ENCODE measurements around the gene ESCO1.
"Not testable (repeated sequence)": the region's sequence is repeated elsewhere in the genome, so short reads cannot be mapped to it uniquely, and the experiment has no call there.

The ESCO1 gene

DNA sequence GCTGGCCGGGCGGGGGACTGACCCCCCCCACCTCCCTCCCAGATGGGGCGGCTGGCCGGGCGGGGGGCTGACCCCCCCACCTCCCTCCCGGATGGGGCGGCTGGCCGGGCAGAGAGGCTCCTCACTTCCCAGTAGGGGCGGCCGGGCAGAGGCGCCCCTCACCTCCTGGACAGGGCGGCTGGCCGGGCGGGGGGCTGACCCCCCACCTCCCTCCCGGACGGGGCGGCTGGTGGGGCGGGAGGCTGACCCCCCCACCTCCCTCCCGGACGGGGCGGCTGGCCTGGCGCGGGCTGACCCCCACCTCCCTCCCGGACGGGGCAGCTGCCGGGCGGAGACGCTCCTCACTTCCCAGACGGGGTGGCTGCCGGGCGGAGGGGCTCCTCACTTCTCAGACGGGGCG is 8.1 kb downstream of the ESCO1 start:
- not testable (repeated sequence) for DNase-seq

DNA sequence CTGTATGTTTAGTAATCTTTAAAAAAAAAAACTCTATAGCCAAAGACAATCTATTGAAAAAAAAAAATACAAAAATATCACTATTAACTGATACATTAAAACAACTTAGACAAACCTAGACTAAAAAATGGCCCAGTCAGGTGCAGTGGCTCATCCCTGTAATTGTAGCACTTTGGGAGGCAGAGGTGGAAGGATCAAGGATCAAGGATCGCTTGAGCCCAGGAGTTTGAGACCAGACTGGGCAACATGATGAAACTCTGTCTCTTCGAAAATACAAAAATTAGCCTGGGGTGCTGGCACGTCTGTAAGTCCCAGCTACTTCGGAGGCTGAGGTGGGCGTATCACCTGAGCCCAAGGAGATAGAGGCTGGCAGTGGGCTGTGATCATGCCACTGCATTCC is 16.1 kb downstream of the ESCO1 start:
- DNase-seq = no peak

DNA sequence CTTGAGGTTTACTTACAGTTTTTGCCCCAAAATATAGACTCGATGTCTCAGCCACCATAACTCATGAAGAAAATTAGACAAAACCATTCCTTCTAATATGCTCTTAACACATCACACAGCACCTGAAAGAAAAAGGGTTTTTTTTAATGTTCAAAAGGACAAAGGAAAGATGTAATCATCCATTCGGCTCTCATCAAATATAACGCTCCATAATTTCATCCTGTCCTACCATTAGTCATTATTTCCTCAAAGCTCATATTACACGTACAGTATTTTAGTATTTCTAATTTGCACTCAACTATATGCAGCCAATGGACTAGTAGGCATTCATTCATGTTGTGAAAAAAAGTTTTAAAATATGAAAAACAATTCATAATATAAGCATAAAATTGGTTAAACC is 24.8 kb downstream of the ESCO1 start:
- DNase-seq = no peak

DNA sequence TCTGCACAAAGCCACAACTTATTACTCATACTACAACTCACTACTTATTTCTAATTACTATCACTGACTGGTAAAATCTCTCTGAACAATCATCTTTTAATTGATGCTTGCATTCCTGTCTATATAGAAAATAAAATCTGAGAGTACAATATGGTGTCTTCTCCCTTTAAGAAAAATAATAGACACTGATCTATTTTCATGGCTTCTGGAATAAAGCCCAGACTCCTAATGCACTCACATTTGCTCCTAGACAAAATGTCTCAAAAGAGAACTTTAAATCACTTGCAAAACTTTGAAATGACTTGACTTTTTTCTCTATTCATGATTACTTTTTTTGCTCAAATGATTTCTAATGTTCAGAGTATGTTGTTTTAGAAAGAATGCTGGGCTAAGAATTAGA is 28.7 kb downstream of the ESCO1 start:
- DNase-seq = no peak

DNA sequence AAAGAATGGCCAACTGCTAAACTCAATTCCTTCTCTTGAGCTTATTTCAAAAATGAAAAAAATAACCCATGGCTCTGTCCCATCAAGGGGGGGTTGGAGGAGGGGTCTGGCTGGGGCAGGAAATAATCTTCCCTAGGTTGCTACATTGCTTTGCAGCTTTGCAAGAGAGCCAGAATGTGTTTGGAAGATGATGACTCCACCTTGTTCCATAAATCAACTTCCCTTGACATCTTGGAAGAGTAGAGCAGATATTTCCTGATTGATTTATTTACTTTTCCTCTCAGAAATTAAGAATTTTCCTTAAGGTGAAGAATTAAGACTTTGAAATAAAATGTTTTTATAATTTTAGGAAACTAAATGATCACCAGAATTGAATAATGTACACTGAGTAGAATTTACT is 41.3 kb downstream of the ESCO1 start:
- DNase-seq = no peak

DNA sequence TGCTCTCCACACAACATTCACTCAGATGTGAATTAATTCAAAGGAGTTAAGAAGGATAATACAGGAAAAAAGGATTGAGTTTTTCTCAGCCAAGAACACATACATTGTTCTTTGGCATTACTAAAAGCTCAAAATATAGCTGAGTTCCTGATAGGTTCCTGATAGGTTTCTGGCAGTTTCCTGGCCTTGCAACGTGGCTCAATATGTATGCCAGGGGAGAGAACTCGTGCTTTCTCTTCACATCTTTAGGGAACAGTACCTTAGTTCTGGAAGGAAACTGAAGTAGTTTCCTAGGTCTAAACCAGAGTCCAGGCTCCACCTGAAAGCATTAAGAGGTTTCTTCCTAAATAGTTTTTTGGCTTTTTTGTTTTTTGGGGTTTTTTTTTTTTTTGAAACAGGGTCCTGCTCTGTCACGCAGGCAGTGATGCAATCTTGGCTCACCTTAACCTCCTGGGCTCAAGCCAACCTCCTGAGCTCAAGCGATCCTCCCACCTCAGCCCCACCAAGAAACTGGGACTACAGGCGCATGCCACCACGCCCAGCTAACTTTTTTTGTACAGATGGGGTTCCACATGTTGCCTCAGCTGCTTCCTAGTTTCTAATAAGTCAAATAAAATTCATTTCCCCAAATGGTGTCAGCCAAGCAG is 42.8 kb downstream of the ESCO1 start:
- no peak for DNase-seq

DNA sequence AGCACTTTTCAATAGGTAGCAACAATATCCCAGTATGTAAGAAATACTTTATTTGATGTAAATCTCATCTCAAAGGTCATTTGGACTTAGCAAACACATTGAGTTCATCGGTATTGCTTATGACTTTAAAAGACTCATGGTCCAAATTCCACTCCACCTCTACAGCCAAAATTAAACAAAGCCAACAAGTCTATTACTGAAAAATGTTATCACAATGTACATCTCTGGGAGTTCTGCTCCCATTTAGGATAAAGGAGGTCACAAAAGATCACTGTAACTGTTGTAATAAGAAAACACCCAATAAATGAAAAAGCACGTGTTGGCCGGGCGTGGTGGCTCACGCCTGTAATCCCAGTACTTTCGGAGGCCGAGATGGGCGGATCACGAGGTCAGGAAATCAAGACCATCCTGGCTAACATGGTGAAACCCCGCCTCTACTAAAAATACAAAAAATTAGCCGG is 50.0 kb downstream of the ESCO1 start:
- DNase-seq = no peak

DNA sequence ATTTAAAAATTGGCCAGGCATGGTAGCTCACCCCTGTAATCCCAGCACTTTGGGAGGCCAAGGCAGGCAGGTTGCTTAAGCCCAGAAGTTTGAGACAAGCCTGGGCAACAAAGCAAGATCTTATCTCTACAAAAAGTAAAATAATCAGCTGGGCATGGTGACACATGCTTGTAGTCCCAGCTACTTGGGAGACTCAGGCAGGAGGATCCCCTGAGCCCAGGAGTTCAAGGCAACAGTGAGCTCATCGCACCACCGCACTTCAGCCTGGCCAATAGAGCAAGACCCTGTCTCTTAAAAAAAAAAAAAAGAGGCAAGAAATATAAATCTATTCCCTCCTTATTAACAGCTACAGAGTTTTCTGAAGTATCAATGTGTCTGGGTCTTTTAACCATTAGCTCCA is 51.9 kb downstream of the ESCO1 start:
- no peak for DNase-seq

DNA sequence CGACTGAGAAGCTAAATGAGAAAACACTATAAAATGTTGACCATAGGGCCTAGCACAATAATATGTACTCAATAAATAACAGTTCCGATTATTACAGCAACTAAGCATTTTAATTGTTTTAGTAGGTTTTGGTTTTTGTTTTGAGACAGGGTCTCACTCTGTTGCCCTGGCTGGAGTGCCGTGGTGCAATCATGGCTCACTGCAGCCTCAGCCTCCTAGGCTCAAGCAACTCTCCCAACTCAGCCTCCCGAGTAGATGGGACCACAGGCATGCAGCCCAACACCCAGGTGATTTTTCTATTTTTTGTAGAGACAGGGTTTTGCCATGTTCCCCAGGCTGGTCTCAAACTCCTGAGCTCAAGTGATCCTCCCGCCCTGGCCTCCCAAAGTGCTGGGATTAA is 54.1 kb downstream of the ESCO1 start:
- DNase-seq = no peak

DNA sequence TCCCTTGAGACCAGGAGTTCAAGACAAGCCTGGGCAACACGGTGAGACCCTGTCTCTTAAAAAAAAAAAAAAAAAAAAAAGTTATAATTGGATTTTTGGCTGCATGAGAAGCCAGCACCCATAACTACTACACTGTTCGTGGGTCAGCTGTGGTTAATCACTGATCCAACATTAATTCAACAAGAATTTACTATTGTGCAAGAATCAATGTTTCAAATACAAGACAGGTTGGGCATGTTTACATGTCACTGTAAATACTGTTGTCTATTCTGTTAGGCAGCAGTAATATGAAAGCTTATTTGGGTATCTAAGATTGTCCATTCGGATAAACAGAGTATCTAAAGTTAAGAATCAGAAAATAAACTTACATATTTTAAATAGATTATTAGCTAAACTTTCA is 62.3 kb downstream of the ESCO1 start:
- DNase-seq = no peak

DNA sequence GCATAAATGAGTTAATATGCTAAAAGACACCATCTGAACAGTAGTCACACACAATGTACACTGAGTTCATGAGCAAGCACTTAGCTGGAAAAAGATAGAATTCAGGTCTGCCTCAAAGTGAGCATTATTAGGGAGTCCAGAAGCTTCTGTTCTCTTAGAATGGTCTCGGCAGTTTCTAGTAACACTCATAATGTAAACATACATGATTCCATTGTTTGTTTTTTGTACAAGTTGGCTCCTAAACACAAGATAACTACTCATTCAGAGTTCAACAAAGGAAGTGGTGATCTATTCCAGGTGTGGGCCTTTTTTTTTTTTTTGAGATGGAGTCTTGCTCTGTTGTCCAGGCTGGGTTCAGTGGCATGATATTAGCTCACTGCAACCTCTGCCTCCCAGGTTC is 66.2 kb downstream of the ESCO1 start:
- DNase-seq = no peak

DNA sequence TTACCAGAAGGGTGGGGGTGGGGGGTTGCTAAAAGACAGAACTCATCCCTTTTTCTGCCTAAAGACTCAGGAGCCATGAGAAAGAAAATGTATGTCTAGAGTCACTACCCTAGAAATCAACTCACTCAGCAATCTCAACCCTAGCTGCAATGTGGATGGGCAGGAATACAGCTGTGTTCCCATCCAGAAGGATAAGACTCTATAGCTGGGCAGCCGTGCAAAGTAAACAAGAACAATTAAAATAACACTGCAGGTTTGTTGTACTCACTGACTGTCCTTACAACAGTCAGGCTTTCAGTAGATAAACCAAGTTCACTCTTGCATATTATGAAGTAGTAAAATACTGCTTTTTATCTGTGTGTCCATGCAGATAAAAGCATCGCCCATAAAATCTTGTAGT is 74.0 kb downstream of the ESCO1 start:
- DNase-seq = no peak

DNA sequence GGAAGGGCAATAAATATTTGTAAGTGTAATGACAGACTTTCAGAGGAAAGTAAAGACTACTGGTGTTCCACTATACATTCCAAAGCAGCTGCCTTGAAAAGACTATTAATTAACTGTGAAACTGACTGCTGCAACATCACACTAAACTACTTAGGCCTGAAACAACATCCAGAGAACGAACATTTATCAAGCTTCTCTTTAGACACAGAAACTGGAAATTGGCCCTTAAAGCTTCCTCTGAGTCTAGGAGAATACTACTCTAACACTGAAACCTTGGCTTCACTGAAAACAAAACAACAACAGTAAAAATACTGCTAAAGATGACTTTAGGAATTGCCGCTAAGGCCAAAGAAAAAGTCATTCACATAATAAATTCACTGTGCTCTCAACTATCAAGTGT is 74.6 kb downstream of the ESCO1 start:
- no peak for DNase-seq

DNA sequence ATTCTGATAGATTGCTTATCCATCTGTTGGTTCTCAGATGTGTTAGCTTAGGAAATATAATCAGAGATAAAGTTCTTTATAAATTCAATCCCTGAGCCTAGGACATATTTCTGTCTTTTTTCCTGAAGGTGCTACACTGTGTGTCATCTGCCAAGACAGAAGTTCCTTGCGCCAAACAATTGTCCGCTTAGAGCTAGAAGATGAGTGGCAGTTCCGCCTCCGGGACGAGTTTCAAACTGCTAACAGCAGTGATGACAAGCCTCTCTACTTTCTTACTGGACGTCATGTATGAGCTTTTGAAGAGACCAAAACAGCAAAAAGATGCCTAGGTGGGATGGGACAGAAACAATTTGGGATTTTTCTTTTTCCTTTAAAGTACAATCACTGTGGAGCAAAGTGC is 78.0 kb downstream of the ESCO1 start:
- no peak for DNase-seq

DNA sequence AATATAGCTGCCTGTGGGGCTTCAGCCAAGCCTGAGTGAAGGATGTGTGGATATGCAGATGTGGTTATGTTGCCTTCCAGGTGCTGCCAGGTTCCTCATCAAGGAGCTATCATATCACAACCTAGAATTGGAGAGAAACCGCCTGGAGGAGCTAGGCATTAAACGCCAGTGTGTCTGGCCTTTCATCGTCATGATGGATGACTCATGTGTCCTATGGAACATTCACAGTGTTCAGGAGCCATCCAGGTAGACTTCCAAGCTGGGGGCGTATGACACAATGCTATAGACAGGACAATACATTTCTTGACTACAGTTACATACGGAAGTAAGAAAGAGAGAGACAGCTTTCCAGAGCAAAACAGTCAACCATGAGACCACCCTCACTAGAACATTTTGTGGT is 86.8 kb downstream of the ESCO1 start:
- no peak for DNase-seq

DNA sequence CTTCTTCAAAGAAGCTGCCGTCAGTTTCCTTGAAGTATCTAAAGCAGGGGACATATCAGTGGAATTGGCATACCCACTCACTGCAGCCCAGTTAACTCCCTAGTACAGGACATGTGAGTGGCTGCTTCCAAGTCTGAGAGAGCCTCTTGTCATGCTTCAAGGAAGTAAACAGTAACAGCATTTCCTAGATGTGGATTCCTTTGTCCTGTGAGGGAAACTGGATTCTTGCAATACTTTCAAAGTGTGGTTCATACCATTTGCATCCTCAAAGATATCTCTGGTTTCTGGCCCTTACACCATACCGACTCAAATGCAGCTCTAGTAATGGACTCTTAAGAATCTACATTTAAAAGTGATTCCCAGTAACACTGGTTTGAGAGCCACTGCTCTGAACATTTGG is 87.2 kb downstream of the ESCO1 start:
- DNase-seq = no peak

DNA sequence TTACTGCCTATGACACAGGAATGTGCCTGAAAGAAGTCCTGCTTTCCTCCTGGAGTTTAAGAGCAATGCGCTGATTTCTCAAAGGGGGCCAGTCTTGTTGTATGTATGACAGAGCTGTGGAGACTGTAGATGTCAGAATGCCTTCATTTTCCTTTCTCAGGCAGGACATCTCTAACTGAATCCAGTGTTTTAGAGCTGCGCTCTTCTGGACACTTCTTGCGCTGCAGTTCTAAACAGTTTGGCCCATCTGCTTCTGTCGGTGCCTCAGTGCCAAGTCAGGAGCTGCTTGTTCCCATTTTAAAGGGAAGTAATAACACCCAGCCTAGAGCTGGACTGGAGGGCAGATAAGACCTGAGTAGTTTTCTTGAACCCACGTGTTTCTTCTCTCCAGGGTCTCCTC is 91.4 kb downstream of the ESCO1 start:
- DNase-seq = no peak

DNA sequence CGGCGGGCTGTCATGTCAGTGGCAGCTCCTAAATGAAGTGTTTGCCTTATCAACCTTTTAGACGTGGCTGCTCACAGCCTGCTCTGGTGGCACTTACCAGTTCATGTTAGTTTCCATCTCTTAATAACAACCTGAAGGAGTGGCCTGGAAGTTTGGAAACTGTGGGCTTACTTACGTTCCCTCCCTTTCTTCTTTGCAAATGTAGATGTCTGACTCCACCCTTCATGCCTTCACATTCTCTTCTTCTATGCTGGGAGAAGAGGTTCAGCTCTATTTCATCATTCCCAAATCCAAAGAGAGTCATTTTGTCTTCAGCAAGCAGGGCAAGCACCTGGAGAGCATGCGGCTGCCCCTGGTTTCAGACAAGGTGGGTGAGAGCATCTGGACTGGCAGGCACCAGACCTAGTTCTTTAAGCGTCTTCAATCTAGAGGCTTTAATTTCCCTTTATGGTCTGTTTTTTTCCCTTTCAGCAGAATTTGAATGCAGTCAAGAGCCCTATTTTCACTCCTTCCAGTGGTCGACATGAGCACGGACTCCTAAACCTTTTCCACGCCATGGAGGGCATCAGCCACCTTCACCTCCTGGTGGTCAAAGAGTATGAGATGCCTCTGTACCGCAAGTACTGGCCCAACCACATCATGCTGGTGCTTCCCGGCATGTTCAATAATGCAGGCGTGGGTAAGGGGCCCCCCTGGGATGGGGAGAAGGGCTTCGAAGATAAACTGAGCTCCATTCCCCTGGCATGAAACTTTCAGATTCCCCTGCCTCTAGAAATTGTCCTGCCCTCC is 92.4 kb downstream of the ESCO1 start:
- DNase-seq = no peak

DNA sequence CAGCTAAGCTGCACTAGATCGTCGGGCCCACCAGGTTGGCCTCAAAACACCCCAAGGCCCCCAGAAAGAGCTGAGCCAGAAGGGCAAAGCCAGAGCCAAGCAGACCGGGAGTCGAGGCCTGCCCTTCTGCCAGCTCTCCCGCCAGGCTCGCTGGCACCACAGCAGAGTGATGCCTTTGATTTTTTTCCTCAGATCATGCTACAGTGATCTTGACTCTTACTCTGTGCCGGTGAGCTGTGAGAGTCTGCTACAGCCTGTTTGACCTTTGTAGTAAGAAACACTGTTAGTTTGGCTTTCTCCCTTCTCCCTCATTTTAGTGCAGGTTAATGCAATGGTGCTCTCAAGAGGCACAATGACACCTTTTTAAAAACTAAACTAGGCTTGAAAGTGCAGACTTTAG is 97.8 kb downstream of the ESCO1 start:
- DNase-seq = no peak

DNA sequence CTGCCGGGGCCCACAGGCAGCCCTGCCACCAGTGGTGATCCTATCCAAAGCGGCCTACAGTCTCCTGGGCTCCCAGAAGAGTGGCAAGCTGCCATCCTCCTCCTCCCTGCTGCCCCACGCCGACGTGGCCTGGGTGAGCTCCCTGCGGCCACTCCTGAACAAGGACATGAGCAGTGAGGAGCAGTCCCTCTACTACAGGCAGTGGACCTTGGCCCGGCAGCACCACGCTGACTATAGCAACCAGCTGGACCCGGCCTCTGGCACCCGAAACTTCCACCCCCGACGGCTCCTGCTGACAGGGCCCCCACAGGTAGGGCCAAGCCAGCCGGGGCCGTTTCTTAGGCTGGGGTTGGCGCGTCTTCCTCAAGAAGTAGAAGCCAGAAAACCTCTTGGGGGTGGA is 100.5 kb downstream of the ESCO1 start:
- no peak for DNase-seq

DNA sequence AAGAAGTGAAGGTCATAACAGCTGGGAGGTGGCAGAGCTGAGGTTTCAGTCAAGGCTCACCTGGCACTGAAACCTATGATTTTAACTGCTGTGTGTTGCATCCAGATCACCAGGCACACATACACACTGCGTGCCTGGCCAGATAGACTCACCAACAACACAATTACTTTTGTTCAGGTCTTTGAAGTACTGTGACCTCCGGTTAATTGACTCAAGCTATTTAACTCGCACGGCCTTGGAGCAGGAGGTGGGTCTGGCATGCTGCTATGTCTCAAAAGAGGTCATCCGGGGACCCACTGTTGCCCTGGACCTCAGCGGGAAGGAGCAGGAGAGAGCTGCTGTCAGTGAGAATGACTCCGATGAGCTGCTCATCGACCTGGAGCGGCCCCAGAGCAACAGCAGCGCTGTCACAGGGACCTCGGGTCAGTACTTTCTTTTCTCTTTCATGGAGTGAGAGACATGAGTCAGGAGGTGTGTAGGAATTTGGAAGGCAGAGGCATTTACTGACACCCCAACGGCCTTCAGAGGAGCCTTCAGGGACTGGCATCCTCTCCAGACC is 104.1 kb downstream of the ESCO1 start:
- DNase-seq = no peak

DNA sequence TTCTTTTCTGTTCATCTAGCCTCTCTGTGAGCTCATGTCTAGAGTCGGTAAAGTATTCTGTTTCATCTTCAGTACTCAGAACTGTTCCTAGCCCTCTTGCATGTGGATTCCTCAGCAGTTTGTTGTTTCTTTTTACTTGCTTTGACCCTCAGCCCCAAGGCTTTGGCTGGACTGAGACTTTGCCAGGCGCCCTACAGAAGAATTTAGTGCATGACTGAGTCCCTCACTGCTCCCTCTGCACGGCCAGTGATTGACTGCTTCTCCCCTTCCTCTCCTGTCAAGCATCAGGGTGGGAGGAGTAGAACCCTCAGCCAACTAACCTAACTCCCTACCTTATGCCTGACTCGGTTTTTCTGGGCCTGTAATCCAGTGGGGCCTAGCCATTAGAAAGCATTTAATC is 109.8 kb downstream of the ESCO1 start:
- DNase-seq = no peak

DNA sequence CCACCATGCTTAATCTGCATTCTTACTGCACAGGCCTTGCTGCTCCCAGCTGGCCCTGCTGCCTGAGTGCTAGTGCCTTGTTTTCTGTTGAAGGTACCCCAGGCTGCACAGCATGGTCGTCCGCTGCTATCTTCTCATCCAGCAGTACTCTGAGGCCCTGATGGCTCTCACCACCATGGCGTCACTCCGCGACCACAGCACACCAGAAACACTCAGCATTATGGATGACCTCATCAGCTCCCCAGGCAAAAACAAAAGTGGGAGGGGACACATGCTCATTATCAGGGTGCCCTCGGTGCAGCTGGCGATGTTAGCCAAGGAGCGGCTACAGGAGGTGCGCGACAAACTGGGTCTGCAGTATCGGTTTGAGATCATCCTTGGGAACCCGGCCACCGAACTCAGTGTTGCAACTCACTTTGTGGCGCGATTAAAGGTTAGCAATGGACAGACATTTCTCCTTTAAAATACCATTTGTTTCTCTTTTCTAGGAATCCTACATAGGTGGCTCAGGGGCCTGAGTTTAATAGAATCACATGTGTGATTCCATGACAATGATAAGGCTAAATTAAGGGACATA is 110.5 kb downstream of the ESCO1 start:
- no peak for DNase-seq

DNA sequence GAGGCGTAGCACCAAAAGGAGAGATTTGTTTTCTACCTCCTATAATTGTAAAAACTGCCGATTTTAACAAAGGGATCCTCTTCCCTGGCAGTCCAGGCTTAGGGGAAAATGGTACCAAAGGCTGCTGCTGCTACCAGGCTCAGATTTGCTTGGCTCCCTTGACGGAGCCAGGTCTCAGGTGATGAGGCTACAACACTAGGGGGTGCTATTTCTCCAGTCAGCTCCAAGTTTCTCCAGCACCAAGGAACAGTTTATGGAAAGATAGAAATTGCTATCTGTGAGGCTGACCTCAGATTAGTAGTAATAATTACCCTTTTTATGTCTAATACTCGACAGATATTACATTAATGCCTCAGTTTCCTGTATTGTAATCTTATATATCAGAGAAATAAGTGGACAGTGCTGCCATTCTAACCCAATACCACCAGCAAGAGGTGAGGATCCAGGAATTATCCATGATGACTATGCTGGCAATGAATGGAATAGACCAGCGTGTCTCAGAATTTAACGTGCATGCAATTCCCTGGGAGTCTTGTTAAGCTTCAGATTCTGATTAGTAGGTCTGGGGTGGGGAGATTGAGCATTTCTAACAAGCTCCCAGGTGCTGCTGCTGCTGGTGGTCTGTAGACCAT is 111.3 kb downstream of the ESCO1 start:
- DNase-seq = peak; percentile 36
